Measurements from ENCODE around the gene RRBP1. TPM values are rescaled to one million over a fixed set of nuclear protein-coding genes. Genes with fewer than 3 reads are reported as not detected.

RRBP1 gene
- total RNA-seq, 1 experiment from 2014 or later, result 75.9 TPM

- ChIA-PET POLR2A (ENCODE audit: low non-redundant PET) (interaction anchor here (0.7 kb wide), 1 partner anchor 289 kb away, joined by 3 read pairs; the partner anchor contains the start of gene MGME1), CTCF (no interaction called here)
- peak overlapping the region; percentile 66 for H3K4me3 ChIP-seq (ENCODE audit: low read depth, low read length, poor library complexity, severe bottlenecking)
- peaks cover 8% of the 10 kb centered on the region for H3K27me3 ChIP-seq (replicated peaks; ENCODE audit: insufficient read depth, low read depth, low read length, poor library complexity)
- H3K4me1 ChIP-seq (ENCODE audit: insufficient read depth, low read length, poor library complexity, severe bottlenecking), result peaks cover 16% of the 10 kb centered on the region
- H3K9me3 ChIP-seq (ENCODE audit: low read depth, low read length, poor library complexity, severe bottlenecking), result no peaks in the 10 kb centered on the region
- H3K36me3 ChIP-seq (ENCODE audit: insufficient read depth, low read length, poor library complexity, severe bottlenecking), result peaks cover 14% of the 10 kb centered on the region
- H3K27ac ChIP-seq (ENCODE audit: low read depth, low read length, poor library complexity, severe bottlenecking), result peak overlapping the region; percentile 58
- intact Hi-C loops (cut with micrococcal nuclease; ENCODE audit: unreplicated experiment), result loop anchor here (10.0 kb wide), 2 partner anchors 145 to 215 kb away; partner anchors contain the start of gene BFSP1
- no TSS peak for BruUV-seq (replicated peaks)
- peak; percentile 37 for DNase-seq (ENCODE audit: low spot score)
- TF ChIP-seq CTCF (conservative IDR thresholded peaks at IDR 0.05; ENCODE audit: low read depth, low read length) (0 out of 2 replicates have a peak, but pooled peaks have one; percentile 5), EZH2 (IDR thresholded peaks at IDR 0.05; ENCODE audit: borderline replicate concordance, low read depth, low read length, poor library complexity, severe bottlenecking) (no peak)
Measured at GRCh38 chr20:17679941-17680835, 1.9 kb downstream of the RRBP1 start.

- no peak for DNase-seq (ENCODE audit: low spot score)
- TF ChIP-seq CTCF (conservative IDR thresholded peaks at IDR 0.05; ENCODE audit: low read depth, low read length) (no peak), EZH2 (IDR thresholded peaks at IDR 0.05; ENCODE audit: borderline replicate concordance, low read depth, low read length, poor library complexity, severe bottlenecking) (no peak)
- intact Hi-C loops (cut with micrococcal nuclease; ENCODE audit: unreplicated experiment), result no loop called here
- no TSS peak for BruUV-seq (replicated peaks)
- Histone ChIP-seq H3K36me3 (ENCODE audit: insufficient read depth, low read length, poor library complexity, severe bottlenecking) (peaks cover 14% of the 10 kb centered on the region), H3K9me3 (ENCODE audit: low read depth, low read length, poor library complexity, severe bottlenecking) (no peaks in the 10 kb centered on the region), H3K4me1 (ENCODE audit: insufficient read depth, low read length, poor library complexity, severe bottlenecking) (peaks cover 16% of the 10 kb centered on the region), H3K27ac (ENCODE audit: low read depth, low read length, poor library complexity, severe bottlenecking) (no peak overlapping the region), H3K27me3 (replicated peaks; ENCODE audit: insufficient read depth, low read depth, low read length, poor library complexity) (no peaks in the 10 kb centered on the region), H3K4me3 (ENCODE audit: low read depth, low read length, poor library complexity, severe bottlenecking) (no peak overlapping the region)
- ChIA-PET POLR2A (ENCODE audit: low non-redundant PET) (no interaction called here), CTCF (interaction anchor here (0.5 kb wide), 1 partner anchor 147 kb away, joined by 20 read pairs; the partner anchor contains the start of gene BFSP1)
Measured at GRCh38 chr20:17678886-17679285, 3.2 kb downstream of the RRBP1 start.

DNA sequence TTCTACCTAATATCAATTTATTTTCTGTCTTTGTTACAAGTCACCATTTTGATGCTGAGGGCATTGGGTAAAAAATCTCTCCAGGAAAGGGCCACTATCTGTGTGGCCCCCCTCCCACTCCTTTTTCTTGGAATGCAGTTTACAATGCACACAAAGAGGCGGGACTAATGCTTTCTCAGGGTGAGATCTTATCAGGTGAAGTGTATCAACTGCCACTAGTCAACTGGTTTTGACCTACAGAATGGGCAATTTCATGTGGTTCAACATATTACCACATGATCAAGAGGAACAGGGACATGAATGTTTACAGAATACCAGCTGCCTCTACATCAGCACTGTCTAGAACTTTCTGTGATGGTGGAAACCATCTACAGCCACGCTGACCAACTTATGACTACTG lies 3.7 kb downstream of the RRBP1 start:
- intact Hi-C loops (cut with micrococcal nuclease; ENCODE audit: unreplicated experiment), result no loop called here
- CTCF ChIA-PET, result interaction anchor here (0.5 kb wide), 1 partner anchor 147 kb away, joined by 20 read pairs; the partner anchor contains the start of gene BFSP1
- Histone ChIP-seq H3K4me1 (ENCODE audit: insufficient read depth, low read length, poor library complexity, severe bottlenecking) (peaks cover 16% of the 10 kb centered on the region), H3K4me3 (ENCODE audit: low read depth, low read length, poor library complexity, severe bottlenecking) (no peak overlapping the region), H3K9me3 (ENCODE audit: low read depth, low read length, poor library complexity, severe bottlenecking) (no peaks in the 10 kb centered on the region), H3K27me3 (replicated peaks; ENCODE audit: insufficient read depth, low read depth, low read length, poor library complexity) (no peaks in the 10 kb centered on the region), H3K36me3 (ENCODE audit: insufficient read depth, low read length, poor library complexity, severe bottlenecking) (peaks cover 14% of the 10 kb centered on the region), H3K27ac (ENCODE audit: low read depth, low read length, poor library complexity, severe bottlenecking) (no peak overlapping the region)
- DNase-seq (ENCODE audit: low spot score), result no peak
- no TSS peak for BruUV-seq (replicated peaks)
- POLR2A ChIA-PET (ENCODE audit: low non-redundant PET), result no interaction called here
- TF ChIP-seq CTCF (conservative IDR thresholded peaks at IDR 0.05; ENCODE audit: low read depth, low read length) (no peak), EZH2 (IDR thresholded peaks at IDR 0.05; ENCODE audit: borderline replicate concordance, low read depth, low read length, poor library complexity, severe bottlenecking) (no peak)
